GM18505 (cell line): Measurements from ENCODE around the gene SACS.

Experiments used
- ATAC-seq: cut with Tn5 transposase; IDR thresholded peaks from one replicate; pipeline ENCODE4 v1.9.1; 2021; ENCODE audit not compliant: unreplicated experiment
- POLR2A ChIP-seq: IDR thresholded peaks from 4 replicates; pipeline ENCODE4 v1.6.1; 2011; ENCODE audit warnings: borderline replicate concordance; ENCODE audit not compliant: insufficient read depth, insufficient read length; ENCODE audit errors: extremely low read depth

SACS gene

GRCh38 chr13:23461544-23461943 lies 28.0 kb upstream of the SACS start:
- no peak for TF ChIP-seq POLR2A
- ATAC-seq = no peak

DNA sequence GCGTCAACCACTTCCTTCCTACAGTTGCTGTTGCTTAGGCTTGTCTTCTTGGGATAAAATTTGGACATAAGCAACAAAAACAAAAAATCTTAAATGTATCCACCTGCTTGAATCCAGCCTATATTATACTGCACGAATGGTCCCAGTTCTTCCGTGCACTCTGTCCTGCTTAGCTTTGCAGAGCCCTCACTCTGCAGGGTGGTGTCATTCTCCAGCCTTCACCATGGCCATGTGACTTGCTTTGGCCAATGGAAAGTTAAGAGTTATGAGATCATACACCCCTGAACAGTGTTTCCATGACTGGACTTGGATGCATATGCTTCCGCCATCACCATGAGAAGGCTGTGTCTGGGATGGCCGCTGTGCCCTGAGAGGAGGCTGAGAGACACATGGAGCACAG lies 27.4 kb upstream of the SACS start:
- ATAC-seq = no peak
- no peak for TF ChIP-seq POLR2A

GRCh38 chr13:23460309-23460708 lies 26.8 kb upstream of the SACS start:
- ATAC-seq = peak; percentile 90
- no peak for TF ChIP-seq POLR2A

GRCh38 chr13:23458989-23459388 lies 25.5 kb upstream of the SACS start:
- TF ChIP-seq POLR2A = no peak
- ATAC-seq = no peak

DNA sequence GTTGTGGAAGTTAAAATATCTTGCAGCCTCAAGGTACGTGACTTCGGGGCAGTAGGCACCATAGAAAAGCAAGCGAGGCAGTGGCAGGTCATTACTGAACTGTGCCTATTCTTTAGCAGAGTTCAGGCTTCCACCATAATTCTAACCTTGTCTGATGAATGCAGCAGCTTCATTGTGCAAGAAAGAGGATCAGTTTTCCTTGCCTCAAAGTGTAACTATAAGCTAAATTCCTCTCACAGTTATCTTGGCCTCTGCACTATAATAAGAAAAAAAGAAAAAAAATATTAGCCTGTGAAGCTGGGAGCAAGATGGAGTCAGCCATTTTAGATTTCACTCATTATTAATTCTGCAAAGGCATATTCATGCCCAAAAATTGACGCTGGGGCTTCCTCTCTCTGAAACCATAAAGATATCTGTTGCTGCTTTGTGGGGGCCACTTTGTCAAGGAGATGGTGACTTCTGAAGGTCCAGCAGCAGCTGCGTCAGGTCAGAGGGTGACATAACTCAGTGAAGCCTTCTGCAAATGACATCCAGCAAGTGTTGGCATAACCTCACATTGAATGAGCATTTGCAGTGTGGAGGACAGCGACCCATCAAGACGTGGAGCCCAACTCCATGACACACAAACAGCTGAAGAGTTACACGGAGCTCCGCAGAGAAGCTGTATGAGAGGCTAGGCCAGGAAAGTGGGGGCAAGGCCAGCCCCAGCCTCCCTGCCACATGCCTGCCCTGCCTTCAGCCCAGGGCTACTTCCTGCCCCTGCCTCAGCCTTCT lies 23.1 kb upstream of the SACS start:
- no peak for ATAC-seq
- TF ChIP-seq POLR2A = no peak

DNA sequence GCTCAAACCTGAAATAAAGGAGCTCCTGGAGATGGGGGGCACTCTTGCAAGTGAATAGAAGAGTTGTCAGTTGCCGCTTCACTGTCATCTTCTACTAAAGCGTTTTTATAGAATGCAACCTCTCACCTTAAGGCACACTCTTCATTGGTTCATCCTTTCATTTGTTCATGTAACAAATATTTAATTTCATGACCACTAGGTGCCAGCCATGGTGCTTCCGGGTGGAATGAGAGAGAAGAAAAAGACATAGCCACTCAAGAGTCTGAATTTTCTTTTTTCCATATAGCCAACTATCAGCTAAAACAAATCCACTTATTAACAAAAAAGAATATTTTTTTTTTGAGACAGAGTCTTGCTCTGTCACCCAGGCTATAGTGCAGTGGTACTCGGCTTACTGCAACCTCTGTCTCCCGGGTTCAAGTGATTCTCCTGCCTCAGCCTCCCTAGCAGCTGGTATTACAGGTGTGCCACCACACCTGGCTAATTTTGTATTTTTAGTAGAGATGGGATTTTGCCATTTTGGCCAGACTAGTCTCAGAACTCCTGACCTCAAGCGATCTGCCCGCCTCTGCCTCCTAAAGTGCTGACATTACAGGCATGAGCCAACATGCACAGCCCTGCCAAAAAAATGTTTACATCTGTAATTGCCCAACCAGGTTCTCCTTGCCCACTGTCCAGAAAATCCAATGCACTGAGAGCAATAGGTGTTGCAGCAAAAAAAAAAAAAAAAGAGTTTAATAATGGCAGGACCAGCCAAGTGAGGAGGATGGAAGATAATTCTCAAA lies 22.1 kb upstream of the SACS start:
- ATAC-seq = no peak
- TF ChIP-seq POLR2A = no peak

GRCh38 chr13:23453132-23453531 lies 19.6 kb upstream of the SACS start:
- ATAC-seq = no peak
- TF ChIP-seq POLR2A = no peak

GRCh38 chr13:23450340-23451046 lies 17.0 kb upstream of the SACS start:
- TF ChIP-seq POLR2A = no peak
- ATAC-seq = no peak

GRCh38 chr13:23449398-23450162 lies 16.1 kb upstream of the SACS start:
- TF ChIP-seq POLR2A = no peak
- no peak for ATAC-seq

GRCh38 chr13:23447927-23448326 lies 14.4 kb upstream of the SACS start:
- ATAC-seq = no peak
- TF ChIP-seq POLR2A = no peak

DNA sequence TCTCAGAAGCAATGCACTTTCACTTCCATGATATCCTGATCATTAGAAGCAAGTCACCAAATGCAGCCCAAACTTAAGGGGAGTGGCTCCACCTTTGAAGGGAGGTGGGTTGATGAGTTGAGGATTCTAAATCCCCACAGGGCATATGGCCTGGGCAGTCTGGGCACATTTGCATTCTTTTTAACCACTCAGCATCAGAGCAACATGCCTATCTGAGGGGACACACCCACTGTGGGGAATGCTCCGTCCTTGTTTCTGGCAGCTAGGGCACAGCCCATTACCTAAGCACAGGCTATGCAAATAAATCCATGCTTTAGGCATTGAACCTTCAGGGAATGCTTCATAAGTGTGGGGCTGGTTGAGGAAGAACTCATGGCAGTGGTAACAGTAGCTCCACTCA lies 12.3 kb upstream of the SACS start:
- ATAC-seq = no peak
- TF ChIP-seq POLR2A = no peak

- no peak for TF ChIP-seq POLR2A
- ATAC-seq = no peak
Observed at GRCh38 chr13:23443878-23444277, 10.4 kb upstream of the SACS start.

DNA sequence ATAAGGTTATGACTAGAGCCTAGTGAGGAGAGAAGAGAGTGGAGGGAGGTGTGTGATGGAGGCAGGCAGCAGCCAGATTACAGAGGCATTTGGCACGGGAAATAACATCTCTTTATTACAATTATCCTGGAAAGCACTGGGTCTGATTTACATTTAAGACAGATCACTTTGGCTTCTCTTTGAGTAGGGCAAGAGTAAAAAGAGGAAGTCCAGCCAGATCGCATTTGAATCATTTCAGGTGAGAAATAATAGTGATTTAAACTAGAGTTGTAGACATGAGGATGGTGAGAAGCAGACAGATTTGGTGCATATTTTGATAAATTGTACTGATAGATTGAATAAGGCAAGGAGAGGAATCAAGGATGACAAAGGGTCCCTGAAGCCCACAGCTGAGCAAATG lies 9.6 kb upstream of the SACS start:
- no peak for ATAC-seq
- TF ChIP-seq POLR2A = no peak
